GM19395 (cell line): ENCODE results near the gene EPB41L1.

Experiments used
- ATAC-seq: cut with Tn5 transposase; IDR thresholded peaks from one replicate; pipeline ENCODE4 v1.9.1; 2021; ENCODE audit warnings: mild to moderate bottlenecking, moderate library complexity; ENCODE audit not compliant: unreplicated experiment

The EPB41L1 gene

DNA sequence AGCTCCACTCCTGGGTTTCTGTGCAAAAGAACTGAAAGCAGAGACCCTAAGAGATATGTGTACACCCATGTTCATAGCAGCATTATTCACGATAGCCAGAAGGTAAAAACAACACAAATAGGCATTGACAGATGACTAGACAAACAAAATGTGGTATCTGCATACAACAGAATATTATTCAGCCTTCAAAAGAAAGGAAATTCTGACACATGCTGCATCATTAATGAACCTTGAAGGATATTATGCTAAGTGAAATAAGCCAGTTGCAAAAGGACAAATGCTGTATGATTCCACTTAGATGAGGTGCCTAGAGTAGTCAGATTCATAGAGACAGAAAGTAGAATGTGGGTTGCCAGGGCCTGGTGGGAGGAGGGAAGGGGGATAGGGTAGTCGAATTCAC, 99.5 kb downstream of the EPB41L1 start:
- ATAC-seq, result no peak

DNA sequence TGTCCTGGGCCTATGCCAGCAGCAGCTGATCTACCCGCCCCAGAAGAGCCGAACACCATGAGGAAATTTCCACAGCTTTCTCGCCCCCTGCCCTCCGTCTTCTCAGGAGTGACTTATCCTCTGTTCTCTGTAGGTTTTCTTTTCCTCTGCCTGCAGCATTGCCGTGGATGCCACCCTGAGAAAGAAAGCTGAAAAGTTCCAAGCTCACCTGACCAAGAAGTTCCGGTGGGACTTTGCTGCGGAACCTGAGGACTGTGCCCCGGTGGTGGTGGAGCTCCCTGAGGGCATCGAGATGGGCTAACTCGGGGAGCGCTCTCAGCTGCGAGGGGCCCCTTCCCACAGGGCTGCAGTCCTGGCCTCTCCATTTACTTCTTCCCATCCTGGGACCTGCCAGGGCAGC, 100.9 kb downstream of the EPB41L1 start:
- ATAC-seq, result no peak

DNA sequence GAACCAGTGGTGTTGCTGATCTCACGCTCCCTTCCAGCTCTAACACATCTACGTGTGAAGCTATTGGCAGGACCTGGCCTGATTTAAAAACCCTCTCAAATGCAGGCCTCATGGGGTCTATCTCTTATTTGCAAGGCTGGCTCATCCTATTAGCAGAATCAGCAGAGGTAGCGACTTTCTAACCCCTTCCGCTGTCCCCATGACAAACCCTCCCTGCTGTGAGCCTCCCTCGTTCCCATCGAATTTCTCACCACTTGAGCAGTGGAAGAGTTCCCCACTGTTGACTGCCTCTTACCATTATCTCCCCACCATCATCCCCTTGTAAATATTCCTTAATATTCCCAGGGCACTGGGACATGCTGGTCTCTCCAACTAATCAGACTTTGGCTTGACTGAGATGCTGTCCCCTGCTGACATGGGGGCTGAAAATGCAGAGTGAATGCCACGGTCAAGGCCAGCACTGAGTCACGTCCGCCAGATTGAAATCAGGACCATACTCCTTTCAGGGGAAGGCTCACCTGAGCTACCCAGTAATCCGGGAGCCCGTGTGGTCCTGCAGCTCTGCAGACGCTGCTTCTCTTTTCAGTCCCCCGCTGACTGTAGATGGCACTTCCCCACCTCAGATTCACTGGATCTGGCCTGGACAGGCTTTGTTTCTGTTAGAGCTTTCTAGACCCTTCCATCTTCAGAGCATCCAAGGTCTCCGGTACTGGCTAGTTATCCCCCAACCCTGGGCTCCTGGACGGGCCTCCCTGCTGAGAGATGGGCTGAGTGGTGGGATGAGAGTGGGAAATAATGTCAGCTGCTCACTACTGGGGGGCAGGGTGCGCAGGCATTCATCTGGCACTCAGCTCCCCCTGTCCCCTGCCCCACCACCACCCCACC, 104.9 kb downstream of the EPB41L1 start:
- no peak for ATAC-seq

DNA sequence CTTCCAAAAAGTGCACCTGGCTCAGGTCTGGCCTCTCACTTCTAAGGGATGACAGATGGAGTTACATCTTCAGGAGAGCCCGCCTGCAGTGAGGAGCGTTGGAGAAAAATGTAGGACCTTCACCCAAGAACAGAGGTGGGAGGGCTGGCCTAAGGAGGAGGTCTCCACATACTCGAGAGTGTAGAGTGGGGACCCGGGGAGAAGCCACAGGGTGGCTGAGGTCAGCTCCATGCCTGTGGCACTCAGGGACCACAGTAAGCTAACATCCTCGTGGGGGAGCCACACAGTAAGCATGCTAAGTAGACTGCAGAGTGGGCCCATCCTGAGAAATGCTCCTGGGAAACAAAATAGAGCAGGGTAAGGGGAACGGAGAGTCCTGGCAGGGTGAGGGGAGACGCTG, 105.8 kb downstream of the EPB41L1 start:
- ATAC-seq, result no peak

DNA sequence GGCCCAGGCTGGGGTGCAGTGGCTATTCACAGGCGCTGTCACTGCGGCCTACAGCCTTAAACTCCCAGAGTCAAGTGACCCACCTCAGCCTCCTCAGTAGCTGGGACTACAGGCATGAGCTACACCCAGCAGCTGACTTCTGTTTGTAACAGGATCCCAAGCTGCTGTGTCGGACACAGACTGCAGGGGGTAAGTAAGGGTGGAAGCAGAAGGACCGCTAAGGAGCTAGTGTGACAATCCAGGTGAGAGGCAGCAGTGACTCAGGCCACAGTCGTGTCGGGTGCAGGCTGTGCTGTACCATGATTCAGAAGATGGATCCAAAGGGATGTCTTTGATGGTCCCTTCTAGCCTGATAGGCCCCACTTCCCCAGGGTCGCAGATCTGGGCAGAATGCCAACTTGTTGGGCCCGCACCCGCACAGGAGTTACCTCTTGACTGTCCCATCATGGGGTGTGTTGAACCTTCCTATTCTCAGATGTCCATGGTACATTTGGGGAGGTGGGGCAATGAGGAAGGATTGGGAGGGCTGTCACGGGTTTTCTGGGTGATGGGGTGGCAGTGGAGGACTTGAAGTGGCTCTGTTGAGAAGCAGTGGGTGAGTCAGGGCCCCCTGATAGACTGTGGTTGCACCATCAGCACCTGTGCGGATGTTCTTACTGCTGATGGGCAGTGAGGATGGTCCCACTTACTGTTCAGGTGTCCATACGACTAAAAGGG, 107.0 kb downstream of the EPB41L1 start:
- ATAC-seq, result no peak

DNA sequence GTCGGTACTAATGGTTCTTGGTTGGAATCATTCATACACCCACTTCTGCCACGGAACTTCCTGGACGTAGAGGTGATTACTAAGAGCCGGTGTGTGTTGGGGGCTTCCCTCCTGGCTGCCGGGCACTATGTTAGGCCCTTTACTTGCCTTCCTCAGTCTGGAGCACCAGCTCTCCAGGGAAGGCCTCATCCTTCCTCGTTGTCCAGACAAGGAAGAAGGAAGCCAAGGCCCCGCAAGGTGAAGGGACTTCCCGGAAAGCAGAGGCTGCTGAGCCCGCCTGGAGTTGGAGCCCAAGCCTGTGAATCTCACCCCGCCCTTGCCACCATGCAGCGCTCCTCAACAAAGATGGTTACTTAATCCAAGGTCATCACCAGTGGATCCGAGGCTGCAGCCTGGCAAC, 107.9 kb downstream of the EPB41L1 start:
- no peak for ATAC-seq

DNA sequence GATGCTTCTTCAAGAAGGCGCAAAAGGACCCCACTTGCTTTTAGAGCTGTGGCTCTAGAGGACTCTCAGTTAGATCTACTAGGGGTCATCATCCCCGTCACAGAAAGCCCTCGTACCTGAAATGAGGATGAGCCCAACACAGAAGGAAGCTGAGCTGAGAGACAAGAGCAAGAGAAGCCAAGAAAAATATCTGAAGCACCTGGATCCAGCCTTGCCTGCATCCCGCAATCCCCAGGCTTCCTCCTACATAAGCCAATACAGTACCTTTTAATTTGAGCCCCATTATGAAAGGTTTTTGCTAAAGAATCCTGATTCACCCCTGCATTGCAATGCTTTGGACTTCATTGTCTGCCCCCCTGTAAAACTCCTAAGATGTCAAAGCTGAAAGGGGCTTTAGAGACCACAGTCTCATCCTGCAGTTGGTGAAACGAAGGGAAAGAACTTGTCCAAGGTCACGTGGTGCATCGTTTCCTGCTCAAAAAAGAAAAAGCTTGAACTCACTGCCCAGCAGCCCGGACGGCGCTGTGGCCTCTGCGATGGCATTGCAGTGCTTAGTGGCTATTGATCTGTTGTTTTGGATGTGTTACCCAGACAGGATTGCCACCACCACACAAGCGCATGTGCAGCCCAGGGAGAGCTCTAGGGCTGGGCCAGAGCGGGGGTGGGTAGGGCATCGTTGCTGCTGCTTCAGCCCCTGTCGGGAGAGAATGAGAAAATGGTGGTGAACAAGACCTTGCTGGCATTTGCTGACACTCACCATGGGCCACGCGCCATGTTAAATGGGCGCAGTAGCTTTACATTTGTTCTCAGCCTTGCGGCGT, 110.1 kb downstream of the EPB41L1 start:
- ATAC-seq, result no peak

DNA sequence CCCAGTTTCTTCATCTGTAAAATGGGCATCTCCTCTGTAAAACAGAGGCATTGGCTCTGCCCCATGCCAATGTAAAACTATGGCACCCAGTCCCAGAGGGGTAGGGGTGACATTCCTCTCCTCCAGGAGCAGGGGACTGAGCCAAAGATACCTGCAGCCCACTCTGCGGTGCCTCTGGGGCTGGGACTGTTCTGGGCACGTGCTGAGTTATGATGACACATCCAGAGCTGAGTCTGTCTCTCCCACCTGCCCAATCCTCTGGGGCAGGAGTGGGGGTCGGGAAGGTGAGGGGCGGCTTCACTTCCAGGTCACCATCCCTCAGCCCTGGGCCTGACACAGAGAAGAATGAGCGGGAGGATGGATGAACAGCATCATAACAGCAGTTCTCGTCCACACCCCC, 111.6 kb downstream of the EPB41L1 start:
- no peak for ATAC-seq

DNA sequence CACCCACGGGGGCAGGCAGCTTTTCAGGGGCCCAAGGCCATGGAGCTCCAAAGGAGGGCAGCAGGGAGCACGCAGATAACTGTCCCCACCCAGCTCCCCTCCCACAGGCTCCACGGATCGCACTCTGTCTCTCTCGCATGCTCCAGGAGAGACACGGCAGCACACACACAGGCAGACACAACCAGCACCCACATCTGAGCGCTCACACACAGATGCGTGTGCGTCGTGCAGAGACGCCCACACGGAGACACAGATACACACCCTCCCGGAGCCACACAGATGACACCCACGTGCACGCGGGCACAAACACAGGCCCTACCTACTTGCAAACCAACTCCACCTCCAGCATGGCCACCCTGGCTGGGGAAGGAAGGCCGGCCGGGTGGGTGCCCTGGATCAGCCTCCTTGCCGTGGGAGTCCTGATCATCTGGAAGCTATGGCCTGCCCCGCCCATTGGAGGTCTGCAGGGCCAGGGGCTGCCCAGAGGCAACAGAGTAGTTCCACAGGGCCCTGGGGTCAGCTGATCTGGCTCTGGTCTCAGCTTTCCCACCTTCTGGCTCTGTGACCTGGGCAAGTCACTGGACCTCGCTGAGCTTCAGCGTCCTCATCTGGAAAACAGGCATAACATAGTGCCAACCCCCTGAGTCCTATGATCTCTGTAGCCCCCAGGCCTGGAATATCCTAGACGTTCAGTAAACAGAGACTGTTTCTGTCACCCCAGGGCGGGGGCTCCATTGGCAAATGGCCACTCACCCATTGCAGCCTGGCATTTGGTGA, 113.3 kb downstream of the EPB41L1 start:
- no peak for ATAC-seq

DNA sequence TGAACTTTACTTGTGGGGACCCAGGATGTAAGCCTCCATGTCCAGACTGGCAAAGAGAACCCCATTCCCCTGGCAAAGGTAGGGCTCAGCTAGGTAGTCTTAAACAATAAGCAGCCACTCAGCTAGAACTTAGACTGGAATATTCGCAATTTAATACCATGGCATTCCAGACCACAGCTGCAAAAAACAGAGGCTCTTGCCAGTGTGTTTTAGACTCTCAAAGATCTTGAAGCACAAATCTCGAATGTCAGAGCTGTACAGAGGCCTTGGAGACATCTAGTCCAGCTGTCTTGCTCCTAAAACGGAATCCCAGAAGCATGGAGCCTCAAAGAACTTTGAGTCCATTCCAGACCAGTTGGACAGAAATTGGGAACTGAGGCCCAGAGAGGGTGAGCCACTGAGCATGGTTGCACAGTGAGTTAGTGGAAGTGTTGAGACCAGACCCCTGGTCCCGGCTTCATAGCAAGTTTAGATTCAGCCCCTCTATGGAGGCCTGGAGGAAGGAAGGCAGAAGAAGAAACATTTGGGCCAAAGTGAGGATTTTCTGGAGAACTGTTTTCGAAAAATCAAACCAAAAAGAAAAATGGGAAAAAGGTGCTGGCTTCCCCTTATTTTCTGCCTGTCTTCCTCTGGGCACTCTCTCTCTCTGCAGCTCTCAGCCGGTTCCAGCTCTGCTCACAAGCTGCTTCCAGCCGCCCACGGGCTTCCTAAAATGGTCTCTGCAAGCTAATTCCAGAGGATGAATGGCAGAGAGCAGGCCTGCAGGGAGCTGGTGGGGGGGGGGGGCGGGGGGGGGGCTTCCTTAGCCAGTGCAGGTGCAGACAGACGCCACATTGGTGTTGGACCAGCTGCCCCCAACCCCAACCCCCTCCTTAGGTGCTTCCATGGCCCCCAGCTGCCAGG, 114.2 kb downstream of the EPB41L1 start:
- ATAC-seq, result no peak

DNA sequence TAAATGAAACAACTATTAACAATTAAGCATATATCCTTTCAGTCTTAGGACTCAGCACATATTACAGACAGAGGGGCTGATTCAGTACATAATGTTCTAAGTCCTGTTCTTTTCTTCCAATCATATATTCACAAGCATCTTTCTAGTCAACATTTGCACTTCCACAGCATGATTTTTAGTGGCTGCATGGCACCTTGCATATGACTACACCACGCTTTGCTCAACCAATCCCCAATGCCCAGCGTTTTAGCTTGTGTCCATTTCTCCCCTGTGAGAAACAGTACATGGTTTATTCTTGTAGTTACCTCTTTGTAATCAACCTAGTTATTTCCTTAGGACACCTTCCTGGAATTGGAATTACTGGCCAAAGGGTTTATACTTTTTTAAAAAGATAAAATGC, 115.0 kb downstream of the EPB41L1 start:
- no peak for ATAC-seq

DNA sequence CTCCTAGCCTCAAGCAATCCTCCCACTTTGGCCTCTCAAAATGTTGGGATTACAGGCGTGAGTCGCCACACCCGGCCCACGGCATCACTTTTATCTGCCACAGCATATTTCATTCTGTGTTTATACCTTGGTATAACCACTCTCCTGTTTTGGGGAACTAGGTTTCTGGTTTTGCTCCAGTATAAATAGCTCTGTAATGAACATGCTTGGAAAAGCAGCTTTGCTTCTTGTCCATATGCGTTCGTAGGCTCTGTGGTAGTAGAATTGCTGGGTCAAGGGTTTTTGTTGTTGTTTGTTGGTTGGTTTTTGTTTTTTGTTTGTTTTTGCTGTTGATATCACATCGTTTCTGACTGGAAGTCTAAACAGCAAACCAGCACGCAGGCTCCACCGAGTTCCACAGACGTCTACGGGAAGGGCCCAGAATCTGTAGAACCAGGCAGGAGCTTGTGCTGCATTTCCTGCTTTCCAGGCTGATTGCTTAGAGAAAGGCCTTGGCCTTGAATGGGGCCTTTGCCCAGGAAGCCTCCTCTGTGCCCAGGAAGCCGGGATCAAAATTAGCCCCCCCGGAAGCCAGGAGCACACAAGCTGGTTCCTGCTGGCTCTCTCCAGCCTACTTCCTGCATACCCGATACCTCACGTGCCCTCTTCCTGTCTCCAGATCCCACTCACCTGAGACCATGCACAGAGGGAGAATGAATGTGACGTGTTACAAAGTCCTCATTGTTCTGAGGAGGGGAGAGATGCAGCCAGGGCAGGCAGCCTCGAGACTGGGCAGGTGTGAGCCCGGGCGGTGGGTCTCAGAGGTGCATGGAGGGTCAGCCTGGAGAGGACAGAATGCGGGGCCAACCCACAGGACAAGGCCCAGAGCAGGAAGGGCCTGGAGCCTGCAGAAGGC, 116.5 kb downstream of the EPB41L1 start:
- no peak for ATAC-seq

DNA sequence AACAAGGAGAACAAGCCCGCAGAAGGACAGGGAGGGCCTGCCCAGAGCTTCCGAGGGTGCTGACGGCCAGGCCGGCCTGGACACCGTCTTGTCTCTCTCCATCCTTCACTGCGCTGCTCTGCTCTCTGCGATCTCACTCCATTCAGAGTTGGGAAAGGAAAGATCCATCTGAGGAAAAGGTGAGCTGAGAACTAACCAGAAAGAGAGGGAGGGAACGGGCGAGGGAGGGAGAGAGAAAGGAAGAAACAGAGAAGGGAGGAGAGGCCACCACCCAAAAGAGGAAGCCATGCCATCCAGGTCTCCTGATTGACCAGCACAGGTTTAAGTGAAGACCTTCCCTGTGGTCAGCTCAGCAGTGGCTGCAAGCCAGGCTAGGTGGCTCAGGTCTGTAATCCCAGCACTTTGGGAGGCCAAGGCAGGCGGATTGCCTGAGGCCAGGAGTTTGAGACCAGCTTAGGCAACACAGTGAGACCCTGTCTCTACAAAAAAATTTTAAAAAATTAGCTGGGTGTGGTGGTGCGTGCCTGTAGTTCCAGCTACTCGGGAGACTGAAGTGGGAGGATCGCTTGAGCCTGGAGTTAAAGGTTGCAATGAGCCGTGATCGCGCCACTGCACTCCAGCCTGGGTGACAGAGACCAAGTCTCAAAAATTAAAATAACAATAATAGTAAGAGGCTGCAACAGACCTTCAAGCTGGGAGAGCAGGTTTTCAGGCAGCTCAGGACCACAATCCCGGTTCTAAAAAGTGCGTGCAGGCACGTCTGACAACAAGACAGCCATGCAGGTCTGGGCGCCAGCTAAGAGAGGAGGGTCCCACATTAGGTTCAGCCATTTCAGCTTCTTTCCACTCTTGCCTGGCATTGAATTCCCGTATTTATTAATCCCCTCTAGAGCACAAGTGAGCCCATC, 117.4 kb downstream of the EPB41L1 start:
- ATAC-seq, result no peak

DNA sequence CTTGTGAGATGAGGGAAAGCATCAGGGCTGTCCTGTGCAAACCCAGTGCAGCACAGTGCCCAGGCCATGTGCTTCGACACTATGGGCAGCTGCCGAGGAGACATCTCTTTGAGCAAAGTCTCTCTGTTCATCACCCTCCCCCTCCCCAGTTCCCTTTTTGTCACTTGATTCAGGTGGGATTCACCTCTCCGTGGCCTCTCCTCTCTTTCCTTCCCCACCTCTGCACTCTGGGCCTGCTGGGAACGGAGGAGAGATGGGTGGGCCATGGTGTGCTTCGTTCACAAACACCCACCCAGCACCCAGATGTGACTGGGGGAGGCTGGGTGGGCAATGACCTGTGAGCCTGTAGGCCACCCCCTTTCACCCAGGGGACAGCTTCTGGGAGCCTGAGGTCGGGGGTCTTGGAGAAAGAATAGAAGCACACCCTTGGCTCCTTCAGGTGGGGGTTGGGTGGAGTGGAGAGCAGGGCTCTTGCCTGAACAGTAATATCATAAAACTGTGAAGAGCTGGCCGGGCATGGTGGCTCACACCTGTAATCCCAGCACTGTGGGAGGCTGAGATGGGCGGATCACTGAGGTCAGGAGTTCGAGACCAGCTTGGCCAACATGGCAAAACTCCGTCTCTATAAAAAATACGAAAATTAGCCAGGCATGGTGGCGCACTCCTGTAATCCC, 118.1 kb downstream of the EPB41L1 start:
- no peak for ATAC-seq

DNA sequence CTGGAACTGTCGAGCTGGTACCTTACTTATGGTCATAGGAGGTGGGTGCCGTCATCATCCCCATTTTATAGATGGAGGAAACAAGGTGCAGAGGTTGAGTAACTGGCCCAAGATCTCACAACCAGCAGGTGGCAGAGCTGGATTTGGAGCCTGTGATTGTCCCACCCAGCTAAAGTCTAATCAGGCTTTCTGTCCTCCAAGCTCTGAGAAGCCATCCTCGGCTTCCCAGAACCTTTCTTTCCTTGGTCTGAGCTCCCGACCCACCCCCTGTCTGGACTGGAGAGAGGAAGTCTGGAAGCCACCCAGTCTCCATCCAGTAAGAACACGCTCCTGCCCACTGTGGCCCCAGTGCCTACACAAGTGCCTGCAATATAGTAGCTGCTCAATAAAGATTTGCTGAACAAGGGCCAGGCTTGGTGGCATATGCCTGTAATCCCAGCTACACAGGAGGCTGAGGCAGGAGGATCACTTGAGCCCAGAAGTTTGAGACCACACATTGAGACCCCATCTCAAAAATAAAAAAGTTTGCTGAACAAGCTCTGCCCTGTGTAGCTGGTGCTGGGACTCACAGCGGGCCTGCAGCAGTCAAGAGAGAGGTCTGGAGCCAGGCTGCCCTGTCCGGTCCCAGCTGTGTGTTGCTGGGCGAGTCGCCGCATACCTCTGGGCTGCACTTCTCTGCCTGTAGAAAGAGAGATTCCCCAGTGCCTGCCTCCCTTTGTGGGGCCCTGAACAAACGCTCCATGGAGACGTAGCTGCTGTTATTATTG, 119.1 kb downstream of the EPB41L1 start:
- ATAC-seq, result no peak

DNA sequence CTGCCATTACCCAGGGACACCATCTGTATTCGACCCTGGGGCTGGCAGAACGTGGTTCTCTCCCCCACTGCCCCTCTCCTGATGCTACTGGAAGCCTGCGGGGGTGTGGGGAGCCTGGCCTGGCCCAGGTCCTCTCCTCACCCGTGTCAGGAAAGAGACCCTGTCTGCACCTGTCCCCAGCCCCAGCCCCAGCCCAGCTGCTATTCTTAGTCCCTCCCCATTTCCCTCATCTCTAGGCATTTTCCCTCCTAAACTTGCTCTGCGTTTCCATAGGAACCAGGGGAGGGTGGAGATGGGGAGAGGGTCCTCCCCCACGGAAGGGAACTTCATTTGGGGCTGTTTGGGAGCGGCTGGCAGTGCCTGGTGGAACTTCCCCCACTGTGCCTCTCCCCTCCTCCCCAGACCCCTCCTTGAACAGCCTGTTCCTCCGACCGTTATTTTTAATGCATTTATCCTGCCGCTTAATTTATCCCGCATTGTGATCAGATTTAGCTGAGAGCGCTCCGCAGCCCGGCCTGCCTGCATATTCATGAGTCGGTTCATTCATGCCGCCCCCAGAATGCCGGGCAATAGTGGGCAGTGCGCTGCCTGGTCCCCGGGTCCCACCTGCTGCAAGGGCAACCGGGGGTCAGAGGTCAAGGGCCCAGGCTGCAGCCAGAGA, 119.8 kb downstream of the EPB41L1 start:
- no peak for ATAC-seq
